GM12878 (cell line): ENCODE data around the gene ZNF618. TPM values are rescaled to one million over a fixed set of nuclear protein-coding genes. Genes with fewer than 3 reads are reported as not detected.

Source experiments
- ATAC-seq: fragments of 200-7000 bp; cut with Tn5 transposase; 3 replicates; pipeline ENCODE4 v1.9.1; 2020; ENCODE audit warnings: mild to moderate bottlenecking, moderate library complexity
- BruUV-seq: library from RNA; stranded (reverse); fragments of 400-500 nt; replicated peaks from 2 replicates; lab custom pipeline; 2021; lab: Mats Ljungman, UMichigan
- CTCF ChIA-PET: fragments of 300-600 bp; sonication (Branson Sonifier 250); formaldehyde crosslinking; extraction: SDS; loops from one replicate; lab custom pipeline; 2021; ENCODE audit warnings: inconsistent platforms; lab: Yijun Ruan, JAX
- POLR2A ChIA-PET: fragments of 350-600 bp; formaldehyde crosslinking; extraction: SDS; loops from one replicate; lab custom pipeline; 2021; ENCODE audit warnings: inconsistent platforms; lab: Charles Lee
- RAD21 ChIA-PET: fragments of 300-600 bp; sonication (Branson Sonifier 250); formaldehyde crosslinking; loops from one replicate; lab custom pipeline; 2023; ENCODE audit warnings: antibody characterized with exemption; ENCODE audit not compliant: unreplicated experiment; lab: Charles Lee
- SMC1A ChIA-PET: fragments of 300-600 bp; sonication (Branson Sonifier 250); formaldehyde crosslinking; loops from one replicate; lab custom pipeline; 2023; ENCODE audit not compliant: unreplicated experiment, uncharacterized antibody; lab: Charles Lee
- DNase-seq: peaks from one replicate; pipeline ENCODE4 v3.0.0-alpha.2; 2011; ENCODE audit warnings: low read depth, low spot score
- FAIRE-seq: peaks from 3 replicates; lab custom pipeline; 2011; peaks lifted over from hg19 to GRCh38; lab: Jason Lieb, UNC
- H2AFZ ChIP-seq: 2 replicates; pipeline ENCODE4 v1.6.0; 2011; ENCODE audit warnings: low read depth, low read length, control low read depth; ENCODE audit not compliant: control insufficient read depth
- H3K27ac ChIP-seq: 2 replicates; pipeline ENCODE4 v1.5.1; 2011; ENCODE audit warnings: control low read depth; ENCODE audit not compliant: control insufficient read depth, insufficient read depth
- H3K27me3 ChIP-seq, 2 experiments: replicated peaks in 1 of 2; 2 replicates each; pipeline versions ENCODE4 v1.6.0 to v1.6.1; 2011; ENCODE audit warnings: low read length in 1 of 2; ENCODE audit not compliant: control insufficient read depth in 2 of 2, insufficient read depth in 2 of 2
- H3K36me3 ChIP-seq, 2 experiments: 2 replicates each; pipeline ENCODE4 v1.5.1; 2011; ENCODE audit warnings: low read length in 1 of 2; ENCODE audit not compliant: control insufficient read depth in 2 of 2, insufficient read depth in 2 of 2
- H3K4me1 ChIP-seq: 2 replicates; pipeline ENCODE4 v1.6.1; 2011; ENCODE audit warnings: mild to moderate bottlenecking, low read length, moderate library complexity, mixed read lengths; ENCODE audit not compliant: control insufficient read depth, insufficient read depth
- H3K4me2 ChIP-seq: 2 replicates; pipeline ENCODE4 v1.6.0; 2011; ENCODE audit warnings: control low read depth; ENCODE audit not compliant: control insufficient read depth, insufficient read depth
- H3K4me3 ChIP-seq: fragments of 200-600 bp; sonication (generic); 2 replicates; pipeline ENCODE4 v1.5.1; 2016
- H3K79me2 ChIP-seq: 2 replicates; pipeline ENCODE4 v1.6.0; 2011; ENCODE audit warnings: low read length; ENCODE audit not compliant: control insufficient read depth, insufficient read depth
- H3K9ac ChIP-seq: 2 replicates; pipeline ENCODE4 v1.8.0; 2011; ENCODE audit warnings: low read length, control low read depth, mixed read lengths; ENCODE audit not compliant: control insufficient read depth, insufficient read depth
- H3K9me3 ChIP-seq: replicated peaks from 3 replicates; pipeline ENCODE4 v1.5.1; 2011; ENCODE audit warnings: mild to moderate bottlenecking, low read length; ENCODE audit not compliant: control insufficient read depth, insufficient read depth
- H4K20me1 ChIP-seq: 2 replicates; pipeline ENCODE4 v1.6.0; 2011; ENCODE audit not compliant: control insufficient read depth, insufficient read depth
- ATF2 ChIP-seq: IDR thresholded peaks from 2 replicates; pipeline ENCODE4 v1.6.1; 2012; ENCODE audit warnings: low read length, inconsistent platforms
- EED ChIP-seq: sonication (generic); IDR thresholded peaks from 2 replicates; pipeline ENCODE4 v1.6.1; 2016; ENCODE audit warnings: antibody characterized with exemption, low read depth
- IRF4 ChIP-seq: IDR thresholded peaks from 2 replicates; pipeline ENCODE4 v1.6.1; 2011; ENCODE audit warnings: low read depth, low read length
- NFXL1 ChIP-seq: fragments of 450-650 bp; IDR thresholded peaks from 2 replicates; pipeline ENCODE4 v1.6.1; 2017; ENCODE audit warnings: antibody characterized with exemption, mild to moderate bottlenecking, borderline replicate concordance
- NR2C2 ChIP-seq: IDR thresholded peaks from 2 replicates; pipeline ENCODE4 v1.6.1; 2011; ENCODE audit warnings: borderline replicate concordance, low read depth; ENCODE audit not compliant: control insufficient read depth, insufficient read length
- PRDM15 ChIP-seq: fragments of 450-650 bp; formaldehyde crosslinking; IDR thresholded peaks from 2 replicates; pipeline ENCODE4 v1.4.0; 2020; ENCODE audit warnings: mild to moderate bottlenecking, moderate library complexity
- ZNF217 ChIP-seq: fragments of 450-650 bp; IDR thresholded peaks from 2 replicates; pipeline ENCODE4 v1.6.1; 2017; ENCODE audit warnings: antibody characterized with exemption, mild to moderate bottlenecking
- ZNF384 ChIP-seq: IDR thresholded peaks from 2 replicates; pipeline ENCODE4 v1.6.1; 2012; ENCODE audit warnings: low read depth, mild to moderate bottlenecking, low read length, improper control_type of control experiment, borderline replicate concordance
- WGBS: methylation state at CpG from one replicate; pipeline ENCODE4 v1.1.6; 2016; ENCODE audit warnings: low lambda C conversion rate; ENCODE audit not compliant: insufficient replicate concordance, insufficient coverage; ENCODE audit errors: missing lambda C conversion rate; 5-methylcytosine and 5-hydroxymethylcytosine counted together
- in situ Hi-C: fragments of 300-500 bp; cut with MboI; formaldehyde crosslinking; loops from 9 replicates; pipeline ENCODE4 v1.14.3; 2018; ENCODE audit warnings: mixed read lengths
- intact Hi-C: fragments of 100-400 bp; cut with micrococcal nuclease; formaldehyde crosslinking; loops from one replicate; pipeline ENCODE4 v1.14.2; 2022; ENCODE audit not compliant: unreplicated experiment
- polyA plus RNA-seq, 11 experiments: library from polyadenylated mRNA; depleted of rRNA in 4 of 11; unstranded in 6 of 11; stranded (reverse) in 5 of 11; fragments of >200 nt; fragmentation: Nextera tagmentation in 4 of 11; fragmentation: Illumina TruSeq in 1 of 11; extraction: Ambion mirVana in 4 of 11; extraction: Trizol in 1 of 11; gene quantifications; 1 replicate in 1 of 11; 2 replicates in 10 of 11; pipeline versions ENCODE4 v1.2.1 to v1.2.3, GENCODE V29; 2011 to 2016; ENCODE audit warnings: inconsistent platforms in 2 of 11, missing spikeins in 2 of 11, low read depth in 1 of 11
- total RNA-seq, 4 experiments: library from RNA; depleted of rRNA in 3 of 4; stranded (reverse); fragments of >200 nt in 3 of 4; fragmentation: Illumina TruSeq in 1 of 4; extraction: Trizol in 1 of 4; gene quantifications; 2 replicates each; pipeline versions ENCODE4 v1.2.1 to v1.2.3, GENCODE V29; 2013 to 2021

The ZNF618 gene
- total and polyA plus RNA-seq, 10 of the 15 experiments (the other 5 are each of a cell fraction or from before 2014, with no cell fraction given) = 0.01 to 0.24 (median 0.06) TPM; not detected in 2

GRCh38 chr9:113898596-113898995 lies 22.5 kb downstream of the ZNF618 start:
- Histone ChIP-seq H3K36me3 (no peaks in the 10 kb centered on the region), H3K27me3 (no peaks in the 10 kb centered on the region; a peak in 1 of 4 replicates), H3K27ac (no peak overlapping the region), H3K9ac (no peak overlapping the region), H4K20me1 (no peaks in the 10 kb centered on the region), H3K79me2 (no peaks in the 10 kb centered on the region), H2AFZ (no peak overlapping the region), H3K4me2 (no peak overlapping the region), H3K4me1 (no peaks in the 10 kb centered on the region), H3K9me3 (no peaks in the 10 kb centered on the region), H3K4me3 (no peak overlapping the region)
- 27% methylated on average over 4 of the region's 4 CpGs for WGBS
- ATAC-seq (no peak), FAIRE-seq (no peak), DNase-seq (no peak)
- intact Hi-C loops (no loop called here), in situ Hi-C loops (no loop called here)
- POLR2A ChIA-PET = interaction anchor here (0.7 kb wide), 1 partner anchor 8 kb away, joined by 5 read pairs; no protein-coding TSS in a partner anchor
- CTCF ChIA-PET = no interaction called here
- no peak for TF ChIP-seq NR2C2
- no peak for TF ChIP-seq ZNF217
- no peak for TF ChIP-seq NFXL1
- RAD21 ChIA-PET = no interaction called here
- SMC1A ChIA-PET = interaction anchor here (1.4 kb wide), 1 partner anchor 16 kb away, joined by 6 read pairs; no protein-coding TSS in a partner anchor
- BruUV-seq = no TSS peak

GRCh38 chr9:113899205-113899604 lies 23.1 kb downstream of the ZNF618 start:
- H3K4me1 ChIP-seq = no peaks in the 10 kb centered on the region
- POLR2A ChIA-PET = no interaction called here
- H3K4me2 ChIP-seq = no peak overlapping the region
- in situ Hi-C loops (no loop called here), intact Hi-C loops (no loop called here)
- CTCF ChIA-PET = no interaction called here
- no peaks in the 10 kb centered on the region for H3K36me3 ChIP-seq
- no peak overlapping the region for H2AFZ ChIP-seq
- SMC1A ChIA-PET = interaction anchor here (1.4 kb wide), 1 partner anchor 17 kb away, joined by 6 read pairs; no protein-coding TSS in a partner anchor
- FAIRE-seq (no peak), DNase-seq (no peak), ATAC-seq (no peak)
- H3K9me3 ChIP-seq = no peaks in the 10 kb centered on the region
- no peaks in the 10 kb centered on the region for H4K20me1 ChIP-seq
- no peak overlapping the region for H3K9ac ChIP-seq
- RAD21 ChIA-PET = no interaction called here
- no peak overlapping the region for H3K27ac ChIP-seq
- no peaks in the 10 kb centered on the region; a peak in 1 of 4 replicates for H3K27me3 ChIP-seq
- no peak overlapping the region for H3K4me3 ChIP-seq
- WGBS = 45% methylated on average over 6 of the region's 6 CpGs
- H3K79me2 ChIP-seq = no peaks in the 10 kb centered on the region
- BruUV-seq = no TSS peak
- TF ChIP-seq PRDM15 (no peak), EED (no peak), IRF4 (no peak), ZNF384 (no peak), ATF2 (no peak)
